GM18499 (cell line): ENCODE results near the gene GALNT11.

Experiments
- ATAC-seq: cut with Tn5 transposase; IDR thresholded peaks from one replicate; pipeline ENCODE4 v1.9.1; 2021; ENCODE audit warnings: moderate number of reproducible peaks; ENCODE audit not compliant: insufficient read depth, unreplicated experiment

GALNT11 gene

DNA sequence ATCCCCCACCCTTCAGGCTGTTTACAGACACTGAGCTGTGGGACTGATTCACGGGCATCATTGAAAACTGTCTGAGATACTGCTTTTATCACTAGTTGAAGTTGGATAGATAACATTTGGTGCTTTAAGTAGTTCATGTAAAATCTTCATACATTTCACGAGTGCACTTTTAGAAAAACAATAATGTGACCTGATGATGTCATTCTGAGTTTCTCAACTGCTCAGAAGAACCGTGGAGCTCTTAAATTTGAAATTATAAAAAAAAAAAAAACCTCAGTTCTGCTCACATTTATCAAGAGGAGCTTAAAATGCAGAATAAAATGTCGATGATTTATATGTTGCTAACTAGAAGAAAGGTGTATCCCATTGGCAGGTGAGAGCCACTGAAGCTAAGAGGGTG lies 81.5 kb downstream of the GALNT11 start:
- no peak for ATAC-seq

DNA sequence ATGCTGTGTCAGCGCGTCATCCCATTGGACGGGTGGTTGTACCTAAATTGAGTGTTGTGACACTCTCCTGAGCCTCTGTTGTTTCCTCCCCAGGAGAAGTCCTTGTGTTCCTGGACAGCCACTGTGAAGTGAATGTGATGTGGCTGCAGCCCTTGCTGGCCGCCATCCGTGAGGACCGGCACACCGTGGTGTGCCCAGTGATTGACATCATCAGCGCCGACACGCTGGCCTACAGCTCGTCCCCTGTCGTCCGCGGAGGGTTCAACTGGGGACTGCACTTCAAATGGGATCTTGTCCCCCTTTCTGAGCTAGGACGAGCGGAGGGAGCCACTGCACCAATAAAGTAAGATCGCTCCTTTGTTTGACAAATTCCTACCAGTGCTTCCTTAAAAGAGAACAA lies 82.5 kb downstream of the GALNT11 start:
- no peak for ATAC-seq

DNA sequence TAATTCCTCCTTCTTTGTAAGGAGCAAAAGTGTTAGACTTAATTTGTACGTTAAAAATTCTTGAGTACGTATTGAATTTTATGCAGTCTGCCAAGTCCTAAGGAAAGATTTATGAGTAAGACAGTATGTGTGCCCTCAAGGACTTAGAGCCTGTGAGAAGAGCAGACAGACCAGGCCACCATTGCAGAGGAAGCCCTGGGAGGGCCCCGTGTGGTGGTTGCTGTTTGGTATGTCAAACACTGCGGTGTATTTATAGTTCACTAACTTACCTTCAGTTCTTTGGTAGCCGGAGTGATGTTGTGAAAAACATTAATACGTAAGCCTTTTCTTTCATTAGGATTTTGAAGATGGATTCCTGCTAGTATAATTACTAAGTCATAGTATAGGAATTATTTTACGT lies 82.9 kb downstream of the GALNT11 start:
- no peak for ATAC-seq

DNA sequence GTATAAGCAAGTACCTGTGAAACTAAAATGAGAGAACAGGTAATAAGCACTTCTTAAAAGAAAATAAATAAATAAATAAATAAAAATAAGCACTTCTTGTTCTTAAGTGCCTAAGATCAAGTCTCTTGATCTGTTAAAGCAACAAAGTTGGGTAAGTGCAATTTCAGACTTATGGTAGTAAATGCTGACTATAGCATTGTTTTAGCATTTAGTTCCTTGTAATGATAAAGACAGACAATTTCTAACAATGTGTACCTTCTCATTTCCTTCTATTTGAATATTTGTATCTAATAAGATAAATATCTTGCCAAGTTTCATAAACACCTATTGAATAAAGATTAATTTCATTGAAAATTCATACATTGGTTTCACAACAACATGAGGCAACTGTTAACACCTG lies 87.4 kb downstream of the GALNT11 start:
- ATAC-seq = no peak

DNA sequence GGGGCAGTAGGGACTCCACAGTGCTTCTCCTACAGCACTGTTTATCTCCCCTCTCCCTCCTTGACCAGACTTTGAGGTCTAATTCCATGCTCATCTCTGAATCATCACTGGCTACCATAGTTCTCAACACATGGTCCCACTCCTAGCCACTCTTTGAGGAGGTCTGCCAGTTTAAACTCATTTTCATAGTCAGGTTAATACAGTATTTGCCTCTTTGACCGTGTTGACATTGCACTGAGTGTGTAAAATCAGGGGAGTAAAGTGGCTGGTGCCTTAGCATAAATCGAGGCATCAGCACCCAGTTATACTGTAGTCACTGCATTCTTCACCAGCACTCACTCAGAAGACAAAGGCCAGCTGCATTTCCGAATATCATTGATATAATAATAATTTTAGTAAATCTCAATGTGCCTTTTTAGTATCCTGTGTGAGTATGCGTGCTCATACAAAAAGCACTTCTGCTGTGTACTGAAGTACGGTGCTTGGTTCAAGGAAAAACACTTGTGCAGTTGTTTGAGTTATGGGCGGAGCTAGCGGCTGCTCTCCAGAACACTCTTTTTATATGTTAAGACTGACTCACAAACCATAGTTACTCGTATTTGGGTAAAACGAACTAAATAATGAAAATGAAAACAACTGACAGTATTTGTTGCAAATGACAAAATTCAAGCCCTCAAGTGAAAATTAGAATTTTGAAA lies 89.7 kb downstream of the GALNT11 start:
- no peak for ATAC-seq

DNA sequence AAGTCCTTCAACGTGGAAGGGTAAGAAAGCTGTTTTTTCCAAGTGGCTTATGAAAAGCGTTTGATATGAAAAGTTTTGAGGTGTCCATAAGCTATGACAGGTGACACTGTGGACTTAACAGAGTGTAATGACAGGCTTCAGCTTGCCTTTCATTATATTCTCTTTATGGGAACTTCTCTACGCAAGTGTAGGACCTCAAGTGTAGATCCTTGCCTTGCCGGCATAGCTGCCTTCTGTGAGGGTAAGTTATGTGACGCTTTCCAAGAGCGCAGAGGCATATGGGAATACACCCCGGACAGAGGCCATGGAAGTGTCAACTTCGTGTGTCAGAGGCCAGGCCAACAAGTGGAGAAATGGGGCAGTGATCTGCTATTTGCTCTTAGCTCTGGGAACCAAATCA lies 91.9 kb downstream of the GALNT11 start:
- no peak for ATAC-seq

DNA sequence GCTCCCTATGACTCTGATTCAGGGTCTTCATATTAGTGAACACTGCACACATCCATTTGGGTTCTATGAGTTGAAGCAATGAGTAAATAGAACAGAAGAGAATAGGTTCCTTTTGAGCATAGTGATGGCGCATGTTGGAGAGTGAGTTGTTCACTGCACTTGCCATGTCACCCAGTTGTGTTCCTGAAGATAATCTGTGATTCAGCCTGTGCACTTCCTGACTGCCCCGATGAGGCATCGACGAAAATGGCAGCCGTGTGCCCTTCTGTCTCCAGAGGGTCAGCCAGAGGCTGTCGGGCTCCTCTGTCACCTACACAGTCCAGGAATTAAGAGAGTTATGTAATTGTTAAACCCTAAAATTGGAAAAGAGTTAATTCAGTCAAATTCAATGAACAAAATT lies 94.7 kb downstream of the GALNT11 start:
- ATAC-seq = no peak

DNA sequence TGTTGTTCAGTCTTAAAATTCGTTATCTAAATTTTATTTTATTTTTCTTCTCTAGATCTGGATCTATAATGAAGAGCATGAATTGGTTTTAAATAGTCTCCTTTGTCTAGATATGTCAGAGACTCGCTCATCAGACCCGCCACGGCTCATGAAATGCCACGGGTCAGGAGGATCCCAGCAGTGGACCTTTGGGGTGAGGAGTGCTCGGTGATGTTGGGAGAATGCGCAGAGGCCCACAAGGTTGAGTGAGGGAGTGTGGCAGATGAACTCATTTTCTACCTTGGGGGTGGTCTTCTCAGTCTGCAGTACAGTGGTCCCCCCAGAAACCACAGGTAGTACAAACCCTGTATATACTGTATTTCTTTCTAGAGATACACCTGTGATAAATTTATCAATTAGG lies 95.3 kb downstream of the GALNT11 start:
- no peak for ATAC-seq

DNA sequence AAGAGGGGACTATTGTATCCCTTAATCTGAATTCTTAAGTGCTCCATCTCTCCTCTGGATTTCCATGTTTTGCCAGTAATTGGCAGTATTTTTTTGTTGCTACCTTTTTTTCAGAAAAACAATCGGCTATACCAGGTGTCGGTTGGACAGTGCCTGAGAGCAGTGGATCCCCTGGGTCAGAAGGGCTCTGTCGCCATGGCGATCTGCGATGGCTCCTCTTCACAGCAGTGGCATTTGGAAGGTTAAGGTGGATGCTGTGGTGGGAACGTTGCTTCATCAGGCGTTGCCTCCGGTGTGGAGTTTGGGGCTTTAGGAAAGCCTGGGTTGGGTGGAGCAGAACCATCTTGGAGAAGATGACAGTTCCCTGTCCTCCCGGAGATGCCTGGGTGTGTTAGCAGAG lies 96.0 kb downstream of the GALNT11 start:
- no peak for ATAC-seq

DNA sequence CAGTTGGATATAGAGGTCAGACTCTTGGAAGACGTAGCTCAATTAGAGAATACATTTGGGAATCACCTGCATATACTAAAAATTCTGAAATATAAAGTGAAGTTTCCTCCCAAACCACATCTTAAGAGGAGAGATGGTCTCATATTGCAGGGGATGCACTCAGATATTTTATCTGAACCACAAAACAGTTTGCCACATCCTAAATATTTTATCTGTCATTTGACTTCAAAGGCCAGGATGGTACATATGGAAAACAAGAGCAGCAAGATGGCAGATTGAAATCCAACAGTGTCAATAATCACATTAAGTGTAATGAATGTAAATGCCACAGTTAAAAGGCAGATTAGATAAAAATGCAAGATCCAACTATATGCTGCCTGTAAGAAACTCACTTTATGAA lies 97.1 kb downstream of the GALNT11 start:
- no peak for ATAC-seq

DNA sequence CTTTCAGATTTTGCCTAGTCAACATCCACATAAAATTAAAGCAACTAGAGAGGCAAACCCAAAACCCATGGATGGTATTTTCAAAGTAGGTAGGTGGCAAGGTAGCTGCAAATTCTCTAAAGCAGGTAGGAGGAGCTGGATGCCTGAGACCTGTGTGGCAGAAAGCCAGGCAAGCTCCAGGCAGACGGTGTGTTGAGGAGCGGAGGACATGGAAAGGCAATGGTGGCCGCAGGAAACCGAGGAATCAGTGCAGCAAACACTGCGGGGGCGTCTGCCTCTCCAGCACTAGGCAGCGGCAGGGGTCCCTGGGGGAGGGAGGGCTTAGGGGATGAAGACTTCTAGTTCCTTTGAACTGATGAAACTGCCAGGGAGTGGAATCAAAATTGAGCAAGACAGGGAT lies 101.3 kb downstream of the GALNT11 start:
- no peak for ATAC-seq

DNA sequence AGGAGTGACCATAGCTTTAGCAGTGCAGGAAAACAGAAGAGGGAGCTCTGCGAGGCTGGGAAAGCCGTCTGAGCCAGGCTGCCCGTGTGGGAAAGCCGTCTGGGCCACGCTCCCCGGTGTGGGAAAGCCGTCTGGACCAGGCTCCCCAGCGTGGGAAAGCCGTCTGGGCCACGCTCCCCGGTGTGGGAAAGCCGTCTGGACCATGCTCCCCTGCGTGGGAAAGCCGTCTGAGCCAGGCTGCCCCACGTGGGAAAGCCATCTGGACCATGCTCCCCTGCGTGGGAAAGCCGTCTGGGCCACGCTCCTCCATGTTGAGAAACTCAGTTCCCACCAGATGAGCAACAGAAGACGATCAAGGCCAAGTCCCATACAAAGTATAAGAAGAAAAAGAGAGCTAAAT lies 101.8 kb downstream of the GALNT11 start:
- ATAC-seq = no peak

DNA sequence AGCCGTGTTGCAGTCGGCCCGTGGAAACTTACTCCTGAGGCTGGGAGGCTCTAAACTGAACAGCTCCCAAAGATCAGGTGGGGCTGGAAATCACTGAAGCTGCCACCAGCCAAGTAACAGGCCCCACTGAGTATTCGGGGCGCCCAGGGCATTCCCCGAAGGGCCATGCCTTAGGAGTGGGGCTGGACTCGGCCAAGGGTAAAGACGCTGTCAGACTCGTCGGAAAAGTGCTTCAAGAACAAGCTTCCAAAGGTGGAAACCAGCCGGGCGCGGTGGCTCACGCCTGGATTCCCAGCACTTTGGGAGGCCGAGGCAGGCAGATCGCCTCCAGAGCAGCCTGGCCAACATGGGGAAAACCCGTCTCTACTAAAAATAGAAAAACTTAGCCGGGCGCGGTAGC lies 102.8 kb downstream of the GALNT11 start:
- ATAC-seq = no peak

DNA sequence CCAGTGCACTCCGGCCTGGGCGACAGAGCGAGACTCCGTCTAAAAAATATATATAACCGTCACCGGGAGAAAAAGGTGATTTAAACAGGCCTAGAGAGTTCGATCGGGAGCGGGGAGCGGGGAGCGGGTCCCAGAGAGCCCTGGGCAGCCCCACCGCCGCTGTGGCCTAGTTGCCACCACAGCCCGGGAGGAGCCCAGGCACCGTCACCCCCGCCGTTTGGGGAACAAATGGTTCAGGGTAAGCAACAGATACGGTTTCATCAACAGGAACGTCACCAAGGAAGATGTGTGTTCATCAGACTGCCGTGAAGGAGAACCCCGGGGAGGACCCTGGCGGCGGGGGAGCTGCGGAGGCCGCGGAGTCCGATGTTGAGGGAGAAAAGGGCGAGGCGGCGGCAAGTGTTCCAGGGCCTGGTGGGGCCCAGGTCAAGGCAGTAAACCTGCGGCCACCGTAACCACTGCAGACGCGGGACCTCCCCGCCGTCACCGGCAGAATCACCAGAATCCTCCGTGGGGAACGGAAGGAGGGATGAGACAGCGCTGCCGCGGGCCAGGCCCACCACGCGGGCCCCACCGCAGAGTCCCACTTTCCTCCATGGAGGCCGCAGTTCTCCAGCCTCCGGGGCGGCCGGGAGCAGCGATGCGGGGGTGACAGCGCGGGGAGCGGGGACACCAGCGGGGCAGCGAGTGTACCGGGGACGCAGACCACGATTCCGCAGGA lies 103.4 kb downstream of the GALNT11 start:
- no peak for ATAC-seq

DNA sequence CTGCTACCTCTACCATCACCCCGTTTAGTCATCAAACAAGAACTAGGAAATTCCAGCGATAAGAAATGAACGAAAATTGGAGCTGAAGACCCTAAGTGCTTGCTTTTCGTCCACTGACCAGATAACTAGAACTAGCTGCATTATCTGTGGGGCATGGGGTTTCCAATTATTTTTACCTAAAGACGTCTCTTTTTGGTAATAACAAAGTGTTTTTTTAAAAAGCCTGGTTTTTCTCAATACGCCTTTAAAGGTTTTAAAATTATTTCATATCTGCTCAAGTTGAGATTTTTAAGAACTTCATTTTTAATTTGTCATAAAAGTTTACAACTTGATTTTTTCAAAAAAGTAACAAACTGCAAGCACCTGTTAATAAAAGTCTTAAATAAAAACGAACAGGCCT lies 104.2 kb downstream of the GALNT11 start:
- ATAC-seq = no peak

DNA sequence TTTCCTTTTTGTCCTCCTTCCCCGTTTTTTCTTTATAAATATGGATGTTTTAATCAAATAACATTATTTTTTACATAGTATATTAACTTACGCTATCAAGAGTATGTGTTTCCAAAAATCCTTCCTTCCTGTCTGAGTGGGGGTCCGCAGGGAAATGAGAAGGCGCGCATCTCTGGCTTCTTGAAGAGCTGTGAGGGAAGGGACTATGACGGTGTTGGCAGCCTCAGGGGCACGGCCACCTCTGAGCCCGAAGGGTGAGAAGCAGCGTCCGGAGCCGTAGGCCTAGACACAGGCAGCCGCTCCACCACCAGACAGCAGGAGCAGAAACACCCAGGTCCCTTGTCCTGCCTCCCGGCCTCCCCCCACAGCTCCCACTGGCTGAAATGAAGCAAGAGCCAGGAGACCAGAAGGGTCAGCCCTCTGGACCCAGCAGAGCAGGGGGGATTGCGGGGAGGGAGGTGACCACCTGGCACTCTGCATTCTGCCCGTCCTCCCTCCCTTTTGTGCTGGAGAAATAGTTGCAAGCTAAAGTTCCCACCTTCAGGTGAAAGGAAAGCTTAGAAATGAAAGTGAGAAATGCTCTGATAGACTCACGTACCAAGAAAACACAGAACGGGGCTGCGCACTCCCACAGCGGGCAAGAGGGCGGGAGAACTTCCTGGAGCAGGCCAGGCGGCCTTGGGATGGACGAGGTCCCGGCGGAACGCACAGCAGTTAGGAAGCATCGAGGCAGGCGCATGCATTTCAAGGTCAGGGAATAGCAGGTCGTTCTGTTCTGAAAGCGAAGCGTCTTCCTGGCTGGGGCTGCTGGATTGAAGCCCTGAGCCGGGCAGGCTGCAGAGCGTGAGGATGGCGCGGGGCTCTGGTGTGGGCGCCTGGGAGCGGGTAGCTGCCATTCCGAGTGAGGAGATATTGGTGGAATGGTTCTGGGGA lies 105.5 kb downstream of the GALNT11 start:
- ATAC-seq = no peak

DNA sequence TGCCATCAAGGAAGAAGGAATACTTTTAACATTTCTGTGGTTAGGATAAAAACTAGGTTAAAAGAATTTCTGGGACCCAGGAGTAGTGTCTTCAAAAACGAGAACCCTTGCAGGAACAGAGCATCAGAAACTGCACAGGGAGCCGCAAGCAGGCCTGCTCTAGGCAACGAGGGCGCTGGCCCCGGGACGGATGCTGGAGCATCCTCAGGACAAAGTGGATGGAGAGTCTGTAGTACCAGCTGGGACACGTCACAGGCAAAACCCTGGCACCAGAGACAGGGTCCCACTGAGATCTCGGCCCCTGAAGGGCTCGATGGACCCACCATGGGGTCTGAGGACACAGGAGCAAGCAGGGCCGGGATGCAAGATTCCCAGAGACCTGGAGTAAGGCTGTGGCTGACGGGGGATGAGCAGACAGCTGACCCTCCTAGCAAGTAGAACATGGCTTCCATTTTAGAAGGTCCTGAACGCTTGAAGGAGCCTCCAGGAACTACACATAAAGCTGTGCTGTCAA lies 106.6 kb downstream of the GALNT11 start:
- ATAC-seq = no peak

DNA sequence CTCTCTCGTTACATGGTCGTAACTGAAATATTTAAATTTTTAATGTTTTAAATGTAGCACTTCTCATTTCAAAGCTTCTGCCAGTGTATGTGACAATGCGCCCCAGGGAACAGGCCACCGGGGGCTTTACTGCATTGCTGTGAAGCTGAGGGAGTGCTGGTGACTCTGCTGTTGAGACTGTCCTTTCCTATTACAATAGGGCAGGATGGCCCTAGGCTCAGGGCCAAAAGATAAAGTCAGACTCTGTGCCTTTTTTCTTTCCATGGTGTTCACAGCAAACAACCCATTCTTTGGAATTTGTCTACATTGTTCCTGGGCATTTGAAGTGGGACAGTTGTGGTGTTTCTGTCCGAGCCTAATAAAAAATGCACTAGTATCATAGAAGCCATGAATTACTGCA lies 107.3 kb downstream of the GALNT11 start:
- ATAC-seq = no peak

DNA sequence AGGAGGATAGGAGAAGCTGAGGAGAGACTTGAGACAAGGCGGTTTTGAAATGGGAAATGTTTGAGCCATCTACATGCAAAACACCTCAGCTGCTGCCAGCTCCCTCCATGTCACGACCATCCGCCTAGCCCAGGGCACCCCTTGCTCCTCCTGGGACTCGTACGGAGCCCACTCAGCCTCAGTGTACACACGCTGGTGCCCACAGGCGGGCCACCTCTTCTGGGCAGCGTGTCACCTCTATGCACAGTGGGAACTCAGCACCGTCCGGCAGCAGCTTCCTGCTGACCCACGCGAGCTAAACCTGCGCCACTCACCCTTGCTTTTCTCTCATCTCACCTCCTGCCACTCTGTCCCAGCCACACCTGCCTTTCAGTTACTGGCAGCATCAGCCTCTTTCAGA lies 108.3 kb downstream of the GALNT11 start:
- no peak for ATAC-seq

DNA sequence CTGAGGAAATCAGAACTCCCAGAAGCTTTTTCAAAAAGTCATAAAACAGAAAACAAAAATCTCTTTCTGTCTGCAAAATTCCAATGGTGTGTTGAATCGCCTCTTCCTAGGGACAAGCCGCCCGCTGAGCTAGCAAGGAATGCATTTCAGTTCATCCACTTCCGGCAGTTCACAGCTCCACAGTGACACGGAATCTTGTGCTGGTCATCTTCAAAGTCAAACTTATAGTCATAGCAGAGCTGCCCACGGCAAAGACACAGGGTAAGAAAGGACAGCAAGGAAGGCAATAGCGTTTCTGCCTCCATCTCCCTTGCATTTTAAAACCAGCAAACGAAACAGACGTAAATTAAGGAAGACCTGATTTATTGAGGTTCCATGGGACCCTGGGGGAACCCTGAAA lies 111.2 kb downstream of the GALNT11 start:
- no peak for ATAC-seq

DNA sequence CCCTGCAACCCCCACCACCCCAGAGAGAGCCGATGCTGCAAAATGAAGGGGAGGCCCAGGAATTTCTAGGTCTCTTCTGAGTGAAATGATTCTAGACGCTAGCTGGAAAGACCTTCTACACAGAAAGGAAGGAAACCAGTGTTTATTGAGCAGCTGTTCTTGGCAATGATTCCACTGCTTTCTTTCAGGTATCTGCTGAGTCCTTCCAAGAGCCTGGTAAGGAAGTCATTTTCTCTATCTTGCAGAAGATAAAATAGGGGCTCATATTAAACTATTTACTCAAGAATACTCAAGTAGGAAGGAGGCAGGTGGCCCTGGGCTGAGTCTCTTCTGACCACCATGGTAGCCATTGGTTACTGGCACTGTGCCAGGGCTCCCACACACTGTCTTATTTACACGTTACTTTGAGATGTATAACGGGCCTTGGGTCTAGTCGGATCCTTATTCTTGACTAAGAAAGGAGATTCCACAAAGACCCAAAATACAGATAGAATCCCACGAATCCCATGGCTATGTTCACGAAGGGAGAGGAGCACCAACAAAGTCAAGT lies 112.1 kb downstream of the GALNT11 start:
- ATAC-seq = no peak
